Measurements from ENCODE around the gene LARP1.
"Not testable (repeated sequence)": the region's sequence is repeated elsewhere in the genome, so short reads cannot be mapped to it uniquely, and the experiment has no call there.

The LARP1 gene

GRCh38 chr5:154797762-154798161 is 42.6 kb downstream of the LARP1 start:
- DNase-seq = no peak

GRCh38 chr5:154800582-154800981 is 45.4 kb downstream of the LARP1 start:
- DNase-seq = no peak

GRCh38 chr5:154801083-154801482 is 45.9 kb downstream of the LARP1 start:
- no peak for DNase-seq

- DNase-seq = no peak
Measured at GRCh38 chr5:154802050-154802449, 46.9 kb downstream of the LARP1 start.

- DNase-seq = no peak
Measured at GRCh38 chr5:154806176-154806575, 51.0 kb downstream of the LARP1 start.

- DNase-seq = no peak
Measured at GRCh38 chr5:154811239-154811638, 56.1 kb downstream of the LARP1 start.

- DNase-seq = no peak
Measured at GRCh38 chr5:154811653-154812465, 56.7 kb downstream of the LARP1 start.

- no peak for DNase-seq
Measured at GRCh38 chr5:154813158-154813557, 58.0 kb downstream of the LARP1 start.

GRCh38 chr5:154813736-154814135 is 58.6 kb downstream of the LARP1 start:
- DNase-seq = no peak

GRCh38 chr5:154815025-154815424 is 59.8 kb downstream of the LARP1 start:
- DNase-seq = no peak

- DNase-seq = no peak
Measured at GRCh38 chr5:154815684-154816247, 60.6 kb downstream of the LARP1 start.

GRCh38 chr5:154816891-154817492 is 61.8 kb downstream of the LARP1 start:
- DNase-seq = no peak

- no peak for DNase-seq
Measured at GRCh38 chr5:154817815-154818214, 62.6 kb downstream of the LARP1 start.

- no peak for DNase-seq
Measured at GRCh38 chr5:154818471-154819116, 63.4 kb downstream of the LARP1 start.

- no peak for DNase-seq
Measured at GRCh38 chr5:154819546-154819945, 64.4 kb downstream of the LARP1 start.

- no peak for DNase-seq
Measured at GRCh38 chr5:154820383-154820782, 65.2 kb downstream of the LARP1 start.

GRCh38 chr5:154822896-154823295 is 67.7 kb downstream of the LARP1 start:
- DNase-seq = not testable (repeated sequence)

GRCh38 chr5:154823605-154824004 is 68.4 kb downstream of the LARP1 start:
- no peak for DNase-seq

GRCh38 chr5:154824070-154824469 is 68.9 kb downstream of the LARP1 start:
- no peak for DNase-seq

- no peak for DNase-seq
Measured at GRCh38 chr5:154829181-154829588, 74.0 kb downstream of the LARP1 start.

- no peak for DNase-seq
Measured at GRCh38 chr5:154829589-154830218, 74.5 kb downstream of the LARP1 start.

- no peak for DNase-seq
Measured at GRCh38 chr5:154830219-154830595, 75.0 kb downstream of the LARP1 start.

- DNase-seq = no peak
Measured at GRCh38 chr5:154830596-154830995, 75.4 kb downstream of the LARP1 start.

Measured in NCI-H1930 (cell line).